ENCODE data around the gene TRAF5.

- no peak for TF ChIP-seq HMGXB4 (CRISPR knock-in tag; IDR thresholded peaks at IDR 0.05; ENCODE audit: borderline replicate concordance)
- TF ChIP-seq POLR2A (IDR thresholded peaks at IDR 0.05; ENCODE audit: low read length) = no peak
- no peak for TF ChIP-seq CTCF (IDR thresholded peaks at IDR 0.05)
- no peak for TF ChIP-seq BHLHE40 (IDR thresholded peaks at IDR 0.05; ENCODE audit: low read depth, low read length)
- TF ChIP-seq FOSB (CRISPR knock-in tag; IDR thresholded peaks at IDR 0.05) = no peak
- TF ChIP-seq MAX (IDR thresholded peaks at IDR 0.05) = no peak
- no peak for TF ChIP-seq FOSL2 (IDR thresholded peaks at IDR 0.05)
- no peak for TF ChIP-seq FOSL2 (CRISPR knock-in tag; IDR thresholded peaks at IDR 0.05)
- no peak for TF ChIP-seq CBX2 (IDR thresholded peaks at IDR 0.05; ENCODE audit: borderline replicate concordance, low read depth)
- TF ChIP-seq EP300 (IDR thresholded peaks at IDR 0.05) = no peak
- no peak for TF ChIP-seq JUN (IDR thresholded peaks at IDR 0.05)
- no peak for TF ChIP-seq SMC3 (IDR thresholded peaks at IDR 0.05)
- no peak for TF ChIP-seq RAD21 (conservative IDR thresholded peaks at IDR 0.05 in 1 of 2, IDR thresholded peaks at IDR 0.05 in 1 of 2)
- TF ChIP-seq PBX3 (IDR thresholded peaks at IDR 0.05) = no peak
Measured at GRCh38 chr1:211296396-211296795, 30.2 kb upstream of the TRAF5 start.
